Endothelial cell of umbilical vein (primary cell): Measurements from ENCODE around the gene MAGI3. TPM values are rescaled to one million over a fixed set of nuclear protein-coding genes. Genes with fewer than 3 reads are reported as not detected.

ENCODE experiments used
- BruUV-seq: library from RNA; stranded (reverse); fragments of 400-500 nt; replicated peaks from 2 replicates; lab custom pipeline; 2021; lab: Mats Ljungman, UMichigan
- CTCF ChIA-PET: fragments of 300-600, 350-600 bp; sonication (Branson Sonifier 250); formaldehyde crosslinking; loops from one replicate; lab custom pipeline; 2021; ENCODE audit warnings: antibody characterized with exemption, inconsistent platforms; lab: Charles Lee
- POLR2A ChIA-PET: fragments of 300-600, 350-600 bp; sonication (Branson Sonifier 250); formaldehyde crosslinking; loops from one replicate; lab custom pipeline; 2021; ENCODE audit warnings: antibody characterized with exemption, inconsistent platforms; lab: Charles Lee
- DNase-seq: peaks from one replicate; pipeline ENCODE4 v3.0.0-alpha.2; 2011; ENCODE audit warnings: low read depth, low spot score
- FAIRE-seq: peaks from 2 replicates; lab custom pipeline; 2011; peaks lifted over from hg19 to GRCh38; lab: Jason Lieb, UNC
- H2AFZ ChIP-seq: 2 replicates; pipeline ENCODE4 v1.6.0; 2012; ENCODE audit warnings: low read depth, low read length, control low read depth, inconsistent platforms
- H3K27ac ChIP-seq: 2 replicates; pipeline ENCODE4 v1.5.1; 2011; ENCODE audit warnings: low read depth, mild to moderate bottlenecking, control low read depth, low read length, moderate library complexity; ENCODE audit not compliant: insufficient read depth
- H3K27me3 ChIP-seq, 2 experiments: 2 replicates each; pipeline versions ENCODE4 v1.6.0 to v1.6.1; 2011; ENCODE audit warnings: low read length in 2 of 2, mixed read lengths in 1 of 2; ENCODE audit not compliant: control insufficient read depth in 2 of 2, insufficient read depth in 2 of 2
- H3K36me3 ChIP-seq, 2 experiments: 2 replicates in 1 of 2; 3 replicates in 1 of 2; pipeline ENCODE4 v1.5.1; 2011; ENCODE audit warnings: low read length in 2 of 2, mild to moderate bottlenecking in 1 of 2, moderate library complexity in 1 of 2; ENCODE audit not compliant: control insufficient read depth in 2 of 2, insufficient read depth in 2 of 2; ENCODE audit errors: extremely low read depth in 1 of 2
- H3K4me1 ChIP-seq: 3 replicates; pipeline ENCODE4 v1.5.1; 2011; ENCODE audit warnings: mild to moderate bottlenecking, low read length; ENCODE audit not compliant: control insufficient read depth, insufficient read depth; ENCODE audit errors: extremely low read depth
- H3K4me2 ChIP-seq: 2 replicates; pipeline ENCODE4 v1.6.1; 2011; ENCODE audit warnings: low read length, control low read depth, mixed read lengths; ENCODE audit not compliant: insufficient read depth
- H3K4me3 ChIP-seq, 3 experiments: fragments of 200-600 bp in 1 of 3; sonication (generic), shearing (Covaris generic) in 1 of 3; replicated peaks in 1 of 3; 2 replicates each; pipeline ENCODE4 v1.5.1; 2011 to 2016; ENCODE audit warnings: control low read depth in 3 of 3, low read length in 3 of 3, mild to moderate bottlenecking in 2 of 3, inconsistent platforms in 1 of 3, low read depth in 1 of 3, moderate library complexity in 1 of 3; ENCODE audit not compliant: insufficient read depth in 1 of 3
- H3K79me2 ChIP-seq: 2 replicates; pipeline ENCODE4 v1.6.0; 2012; ENCODE audit warnings: low read length, inconsistent platforms; ENCODE audit not compliant: control insufficient read depth, insufficient read depth
- H3K9ac ChIP-seq: replicated peaks from 2 replicates; pipeline ENCODE3; 2011; ENCODE audit warnings: low read length, control low read depth; ENCODE audit not compliant: insufficient read depth; ENCODE audit errors: extremely low read depth
- H3K9me1 ChIP-seq: replicated peaks from 3 replicates; pipeline ENCODE4 v1.6.0; 2011; ENCODE audit warnings: mild to moderate bottlenecking, low read length; ENCODE audit not compliant: control insufficient read depth, insufficient read depth; ENCODE audit errors: extremely low read depth
- H3K9me3 ChIP-seq: replicated peaks from 2 replicates; pipeline ENCODE4 v1.5.1; 2012; ENCODE audit warnings: low read length, inconsistent platforms; ENCODE audit not compliant: control insufficient read depth, insufficient read depth
- H4K20me1 ChIP-seq: replicated peaks from 2 replicates; pipeline ENCODE3; 2011; ENCODE audit warnings: mild to moderate bottlenecking, low read length; ENCODE audit not compliant: control insufficient read depth, insufficient read depth; ENCODE audit errors: extremely low read depth
- CTCF ChIP-seq, 2 donors: IDR thresholded peaks; 1 replicate in 1 of 2; 2 replicates in 1 of 2; pipeline ENCODE4 v1.5.1; 2011; ENCODE audit warnings: low read length in 2 of 2, mild to moderate bottlenecking in 2 of 2, moderate library complexity in 2 of 2, control low read depth in 1 of 2, inconsistent platforms in 1 of 2, low read depth in 1 of 2; ENCODE audit not compliant: insufficient read depth in 1 of 2; ENCODE audit errors: extremely low read depth in 1 of 2
- EZH2 ChIP-seq: IDR thresholded peaks from 2 replicates; pipeline ENCODE4 v1.6.1; 2012; ENCODE audit warnings: borderline replicate concordance, low read depth, mild to moderate bottlenecking, moderate library complexity, low read length, inconsistent platforms; ENCODE audit not compliant: severe bottlenecking
- GATA2 ChIP-seq: IDR thresholded peaks from 2 replicates; pipeline ENCODE4 v1.7.0; 2011; ENCODE audit warnings: low read depth, mild to moderate bottlenecking, moderate library complexity, mixed read lengths, low read length; ENCODE audit not compliant: insufficient read length, insufficient read depth
- JUN ChIP-seq: IDR thresholded peaks from 2 replicates; pipeline ENCODE4 v1.6.1; 2011; ENCODE audit warnings: borderline replicate concordance, low read depth; ENCODE audit not compliant: insufficient read length, insufficient read depth
- MAX ChIP-seq: IDR thresholded peaks from 2 replicates; pipeline ENCODE4 v1.6.1; 2011; ENCODE audit not compliant: insufficient read depth, insufficient read length
- MYC ChIP-seq: IDR thresholded peaks from one replicate; pipeline ENCODE4 v1.6.1; 2011; ENCODE audit warnings: mild to moderate bottlenecking, low read depth, low read length
- POLR2A ChIP-seq: IDR thresholded peaks from 2 replicates; pipeline ENCODE4 v1.6.1; 2012; ENCODE audit warnings: low read depth, mild to moderate bottlenecking, control low read depth, low read length
- POLR2AphosphoS5 ChIP-seq: IDR thresholded peaks from 2 replicates; pipeline ENCODE4 v1.6.1; 2012; ENCODE audit warnings: low read depth, mild to moderate bottlenecking, control low read depth, low read length, moderate library complexity; ENCODE audit not compliant: insufficient read depth
- dilution Hi-C: fragments of 300-500 bp; cut with MboI; formaldehyde crosslinking; loops from one replicate; pipeline ENCODE4 v1.15.0; 2019; ENCODE audit warnings: low sequenced_read_pairs; ENCODE audit not compliant: extremely low pct_ligation_motif_present
- intact Hi-C: fragments of 100-400 bp; cut with micrococcal nuclease; formaldehyde crosslinking; loops from one replicate; pipeline ENCODE4 v1.10.0; 2022
- polyA plus RNA-seq, 4 experiments: library from polyadenylated mRNA; depleted of rRNA in 3 of 4; stranded (reverse) in 3 of 4; unstranded in 1 of 4; fragments of >200 nt; gene quantifications; 2 replicates each; pipeline versions ENCODE4 v1.2.1 to v1.2.3, GENCODE V29; 2011 to 2012; ENCODE audit warnings: missing spikeins in 1 of 4
- total RNA-seq: library from RNA; stranded (reverse); gene quantifications from 2 replicates; pipeline ENCODE4 v1.2.3, GENCODE V29; 2021

The MAGI3 gene
- total and polyA plus RNA-seq, 2 donors (not counting 3 experiments of a cell fraction or from before 2014, with no cell fraction given) = 2.8 to 16.1 TPM

- FAIRE-seq (no peak), DNase-seq (no peak)
- no peak overlapping the region for H3K27ac ChIP-seq
- TF ChIP-seq CTCF (IDR thresholded peaks at IDR 0.05; ENCODE audit: extremely low read depth in 1 of 2, insufficient read depth in 1 of 2, low read depth in 1 of 2, low read length in 2 of 2) (no peak), JUN (no peak), POLR2A (no peak), POLR2AphosphoS5 (no peak), MYC (no peak), MAX (no peak), EZH2 (no peak), GATA2 (no peak)
- no peaks in the 10 kb centered on the region for H4K20me1 ChIP-seq
- peaks cover 1% of the 10 kb centered on the region for H3K9me3 ChIP-seq
- no peak overlapping the region for H3K4me3 ChIP-seq
- BruUV-seq = no TSS peak
- H3K27me3 ChIP-seq = no peaks in the 10 kb centered on the region
- H3K79me2 ChIP-seq = peaks cover 3% of the 10 kb centered on the region
- no peak overlapping the region for H2AFZ ChIP-seq
- dilution Hi-C loops (no loop called here), intact Hi-C loops (no loop called here)
- H3K4me2 ChIP-seq = no peak overlapping the region
- H3K4me1 ChIP-seq = no peaks in the 10 kb centered on the region
- H3K9ac ChIP-seq = no peak overlapping the region
- CTCF ChIA-PET = no interaction called here
- H3K36me3 ChIP-seq = no peaks in the 10 kb centered on the region
- H3K9me1 ChIP-seq = no peaks in the 10 kb centered on the region
- POLR2A ChIA-PET = no interaction called here
Measured at GRCh38 chr1:113511269-113511668, 121.0 kb downstream of the MAGI3 start.
